Esophagus squamous epithelium (tissue), 5 donors: Measurements from ENCODE around the gene PRKCD. TPM values are rescaled to one million over a fixed set of nuclear protein-coding genes. Genes with fewer than 3 reads are reported as not detected.

Experiments used
- DNase-seq: peaks from one replicate; lab custom pipeline; 2025; lab: John Stamatoyannopoulos, UW
- H3K27ac ChIP-seq, 4 donors: fragments of 200-600 bp; sonication (generic); one replicate each; pipeline ENCODE4 v1.5.1; 2016 to 2019; ENCODE audit warnings: mild to moderate bottlenecking in 1 of 4
- H3K27me3 ChIP-seq, 4 donors: fragments of 200-600 bp; sonication (generic); 1 replicate in 3 of 4; 2 replicates in 1 of 4; pipeline versions ENCODE4 v1.5.1 to v1.6.0; 2017 to 2021; ENCODE audit warnings: antibody characterized with exemption in 1 of 4
- H3K36me3 ChIP-seq, 3 donors: fragments of 200-600 bp; sonication (generic); one replicate each; pipeline ENCODE4 v1.5.1; 2016 to 2019
- H3K4me1 ChIP-seq, 3 donors: fragments of 200-600 bp; sonication (generic); one replicate each; pipeline ENCODE4 v1.5.1; 2017 to 2019
- H3K4me3 ChIP-seq, 4 donors: fragments of 200-600 bp; sonication (generic); 1 replicate in 3 of 4; 2 replicates in 1 of 4; pipeline ENCODE4 v1.5.1; 2016 to 2019; ENCODE audit warnings: mild to moderate bottlenecking in 2 of 4, moderate library complexity in 1 of 4
- H3K9me3 ChIP-seq, 3 donors: fragments of 200-600 bp; sonication (generic); one replicate each; pipeline ENCODE4 v1.5.1; 2016 to 2019
- POLR2A ChIP-seq, 4 donors: fragments of 450-650 bp; IDR thresholded peaks; one replicate each; pipeline ENCODE4 v1.6.1; 2017; ENCODE audit warnings: antibody characterized with exemption in 4 of 4, mild to moderate bottlenecking in 4 of 4, moderate library complexity in 3 of 4
- WGBS, 2 donors: methylation state at CpG; one replicate each; pipeline ENCODE4 v1.1.5; 2018; 5-methylcytosine and 5-hydroxymethylcytosine counted together
- intact Hi-C: fragments of 100-400 bp; cut with DNase I; formaldehyde crosslinking; loops from one replicate; pipeline ENCODE4 v1.15.0; 2022
- total RNA-seq, 4 donors: library from RNA; depleted of rRNA; stranded (reverse); fragments of >200 nt; gene quantifications; one replicate each; pipeline ENCODE4 v1.1.0, GENCODE V29; 2016
- TF ChIP-seq, protein P1 (sequence below), 6 experiments: fragments of 450-650 bp in 4 of 6; fragments of 200-600 bp in 2 of 6; sonication (generic) in 2 of 6; IDR thresholded peaks; one replicate each; pipeline ENCODE4 v1.5.1; 2016 to 2019; ENCODE audit warnings: antibody characterized with exemption in 6 of 6, mild to moderate bottlenecking in 4 of 6, moderate library complexity in 4 of 6
- donor health status: DM: yes; HTN: yes; CAD: no.

The PRKCD gene
- total RNA-seq, 4 donors from 2014 or later = 8.8 to 21.5 (median 20.1) TPM

- H3K4me1 ChIP-seq = peaks cover 28 to 69% (median 37%) of the 10 kb centered on the region in 3 donors
- WGBS, 2 donors = 34 to 53% methylated on average over 3 to 5 of the region's 6 CpGs
- TF ChIP-seq, protein P1, sequence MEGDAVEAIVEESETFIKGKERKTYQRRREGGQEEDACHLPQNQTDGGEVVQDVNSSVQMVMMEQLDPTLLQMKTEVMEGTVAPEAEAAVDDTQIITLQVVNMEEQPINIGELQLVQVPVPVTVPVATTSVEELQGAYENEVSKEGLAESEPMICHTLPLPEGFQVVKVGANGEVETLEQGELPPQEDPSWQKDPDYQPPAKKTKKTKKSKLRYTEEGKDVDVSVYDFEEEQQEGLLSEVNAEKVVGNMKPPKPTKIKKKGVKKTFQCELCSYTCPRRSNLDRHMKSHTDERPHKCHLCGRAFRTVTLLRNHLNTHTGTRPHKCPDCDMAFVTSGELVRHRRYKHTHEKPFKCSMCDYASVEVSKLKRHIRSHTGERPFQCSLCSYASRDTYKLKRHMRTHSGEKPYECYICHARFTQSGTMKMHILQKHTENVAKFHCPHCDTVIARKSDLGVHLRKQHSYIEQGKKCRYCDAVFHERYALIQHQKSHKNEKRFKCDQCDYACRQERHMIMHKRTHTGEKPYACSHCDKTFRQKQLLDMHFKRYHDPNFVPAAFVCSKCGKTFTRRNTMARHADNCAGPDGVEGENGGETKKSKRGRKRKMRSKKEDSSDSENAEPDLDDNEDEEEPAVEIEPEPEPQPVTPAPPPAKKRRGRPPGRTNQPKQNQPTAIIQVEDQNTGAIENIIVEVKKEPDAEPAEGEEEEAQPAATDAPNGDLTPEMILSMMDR (IDR thresholded peaks at IDR 0.05) = no peak
- TF ChIP-seq POLR2A (IDR thresholded peaks at IDR 0.05) = no peak
- intact Hi-C loops = no loop called here
- H3K27me3 ChIP-seq = peaks cover 0 to 20% (median 0%) of the 10 kb centered on the region in 4 donors
- no peak overlapping the region for H3K27ac ChIP-seq
- DNase-seq = no peak
- H3K36me3 ChIP-seq = no peaks in the 10 kb centered on the region
- no peaks in the 10 kb centered on the region for H3K9me3 ChIP-seq
- H3K4me3 ChIP-seq = no peak overlapping the region
Measured at GRCh38 chr3:53153980-53154379, 7.0 kb upstream of the PRKCD start.

GRCh38 chr3:53154881-53155285, 6.1 kb upstream of the PRKCD start:
- intact Hi-C loops = no loop called here
- TF ChIP-seq, protein P1 (IDR thresholded peaks at IDR 0.05) = no peak
- TF ChIP-seq POLR2A (IDR thresholded peaks at IDR 0.05) = no peak
- Histone ChIP-seq H3K4me3 (no peak overlapping the region), H3K4me1 (peaks cover 28 to 73% (median 38%) of the 10 kb centered on the region in 3 donors), H3K9me3 (no peaks in the 10 kb centered on the region), H3K27ac (no peak overlapping the region), H3K36me3 (no peaks in the 10 kb centered on the region), H3K27me3 (peaks cover 0 to 20% (median 0%) of the 10 kb centered on the region in 4 donors)
- WGBS, 2 donors = 44 to 63% methylated on average over 2 of the region's 4 CpGs
- DNase-seq = no peak

DNA sequence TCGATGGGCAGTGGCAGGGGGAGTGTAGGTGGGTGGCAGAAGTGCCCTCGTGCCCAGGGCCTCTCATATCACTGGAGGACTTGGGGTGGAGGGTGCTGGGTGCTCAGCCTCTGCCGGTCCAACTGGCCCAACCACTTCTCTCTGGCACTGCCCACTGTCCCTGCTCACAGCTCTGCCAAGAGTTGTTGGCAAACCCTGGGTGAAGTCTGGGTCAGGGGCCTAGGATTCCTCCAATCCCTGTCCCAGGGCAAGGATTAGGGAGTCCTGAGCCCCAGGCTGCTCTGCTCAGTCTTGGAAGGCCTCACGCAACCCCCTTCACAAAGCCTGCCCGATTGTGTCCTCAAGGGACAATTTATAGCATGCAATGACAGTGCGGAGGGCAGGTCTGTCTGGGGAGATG, 5.2 kb upstream of the PRKCD start:
- no peak for DNase-seq
- intact Hi-C loops = no loop called here
- Histone ChIP-seq H3K27me3 (peaks cover 0 to 20% (median 0%) of the 10 kb centered on the region in 4 donors), H3K9me3 (no peaks in the 10 kb centered on the region), H3K27ac (peak overlapping the region in 1 of 4 donors; percentile 39), H3K4me1 (peaks cover 30 to 73% (median 38%) of the 10 kb centered on the region in 3 donors), H3K36me3 (no peaks in the 10 kb centered on the region), H3K4me3 (no peak overlapping the region)
- TF ChIP-seq POLR2A (IDR thresholded peaks at IDR 0.05) = no peak
- TF ChIP-seq, protein P1 (IDR thresholded peaks at IDR 0.05) = no peak
- WGBS, 2 donors = 30 to 59% methylated on average over 4 to 6 of the region's 6 CpGs

DNA sequence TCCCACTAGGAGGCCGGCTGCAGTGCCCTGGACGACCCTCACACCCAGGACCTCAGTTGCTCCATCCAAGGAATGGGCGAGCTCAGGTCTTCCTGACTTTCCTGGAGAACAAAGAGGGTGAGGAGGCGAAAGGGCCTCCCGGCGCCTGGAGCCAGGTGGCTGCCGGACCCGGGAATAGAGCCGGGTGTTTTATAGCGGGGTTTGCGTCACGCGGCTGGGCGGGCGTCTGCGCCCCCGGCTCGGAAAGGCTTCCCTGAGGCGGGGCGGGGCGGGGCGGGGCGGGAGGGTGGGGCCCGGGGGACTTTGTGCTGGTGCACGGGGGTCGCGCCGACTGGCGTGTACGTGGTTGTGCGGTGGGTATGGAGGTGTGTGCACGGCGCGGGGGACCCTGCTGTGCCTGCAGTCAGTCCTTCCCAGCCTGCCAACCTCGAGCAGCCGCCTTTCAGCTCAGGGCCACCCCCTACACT, 4.6 kb upstream of the PRKCD start:
- TF ChIP-seq, protein P1 (IDR thresholded peaks at IDR 0.05) = no peak
- no peak for TF ChIP-seq POLR2A (IDR thresholded peaks at IDR 0.05)
- peaks cover 0 to 20% (median 0%) of the 10 kb centered on the region in 4 donors for H3K27me3 ChIP-seq
- peak overlapping the region in 1 of 4 donors; percentile 39 for H3K27ac ChIP-seq
- WGBS, 2 donors = 12 to 18% methylated on average over 6 to 7 of the region's 36 CpGs
- H3K4me3 ChIP-seq = peak overlapping the region in 1 of 4 donors; percentile 32
- intact Hi-C loops = no loop called here
- no peak for DNase-seq
- H3K4me1 ChIP-seq = peaks cover 29 to 72% (median 37%) of the 10 kb centered on the region in 3 donors
- no peaks in the 10 kb centered on the region for H3K36me3 ChIP-seq
- H3K9me3 ChIP-seq = no peaks in the 10 kb centered on the region

- intact Hi-C loops = no loop called here
- H3K27me3 ChIP-seq = peaks cover 0 to 20% (median 0%) of the 10 kb centered on the region in 4 donors
- TF ChIP-seq, protein P1 (IDR thresholded peaks at IDR 0.05) = no peak
- no peak for TF ChIP-seq POLR2A (IDR thresholded peaks at IDR 0.05)
- no peak overlapping the region for H3K4me3 ChIP-seq
- DNase-seq = no peak
- H3K27ac ChIP-seq = no peak overlapping the region
- WGBS, 2 donors = 40 to 71% methylated on average over 2 to 3 of the region's 3 CpGs
- H3K36me3 ChIP-seq = no peaks in the 10 kb centered on the region
- peaks cover 36 to 85% (median 46%) of the 10 kb centered on the region in 3 donors for H3K4me1 ChIP-seq
- H3K9me3 ChIP-seq = no peaks in the 10 kb centered on the region
Measured at GRCh38 chr3:53157974-53158580, 2.9 kb upstream of the PRKCD start.
